ENCODE measurements around the gene ARID3A.
A peak's percentile ranks its signal among the peaks of the same experiment; 100 is the strongest.
"Not testable (repeated sequence)": the region's sequence is repeated elsewhere in the genome, so short reads cannot be mapped to it uniquely, and the experiment has no call there.

The ARID3A gene

GRCh38 chr19:1019980-1020867 is 94.4 kb downstream of the ARID3A start:
- DNase-seq = no peak

GRCh38 chr19:1020868-1021425 is 95.1 kb downstream of the ARID3A start, which contains the start of gene TMEM259:
Gene TMEM259 (minus strand): TSS chr19:1021123. CDS start chr19:1020996, 127 bp downstream.
- DNase-seq = peak; percentile 87

GRCh38 chr19:1023883-1024188 is 98.0 kb downstream of the ARID3A start:
- not testable (repeated sequence) for DNase-seq

- not testable (repeated sequence) for DNase-seq
These were observed 99.2 kb downstream of the ARID3A start for GRCh38 chr19:1025080-1025479.
